ENCODE measurements around the gene FAM110D. TPM values are rescaled to one million over a fixed set of nuclear protein-coding genes. Genes with fewer than 3 reads are reported as not detected.

Gene FAM110D
- total and polyA plus RNA-seq, 2 experiments from 2014 or later, result 0.24 to 0.39 TPM

- Histone ChIP-seq H3K4me3 (peak overlapping the region; percentile 71), H3K27ac (ENCODE audit: low read depth) (no peak overlapping the region), H3K4me2 (peak overlapping the region; percentile 90), H3K4me1 (ENCODE audit: insufficient read depth) (peaks cover 36% of the 10 kb centered on the region), H3K79me2 (replicated peaks; ENCODE audit: insufficient read depth) (no peaks in the 10 kb centered on the region), H3F3A (replicated peaks; ENCODE audit: low read depth) (peaks cover 9% of the 10 kb centered on the region; the same call in 1 of the 2 replicates), H3K27me3 (ENCODE audit: insufficient read depth) (peaks cover 80% of the 10 kb centered on the region), H4K20me1 (replicated peaks; ENCODE audit: insufficient read depth) (no peaks in the 10 kb centered on the region), H3K9me2 (ENCODE audit: insufficient read depth) (no peaks in the 10 kb centered on the region), H2AFZ (peak overlapping the region; percentile 88; the same call in 1 of the 2 replicates), H3K36me3 (ENCODE audit: insufficient read depth) (no peaks in the 10 kb centered on the region)
- Mint-ChIP-seq H3K27ac (no peak overlapping the region), H3K4me3 (peak overlapping the region; percentile 57), H3K27me3 (ENCODE audit: insufficient read depth, low read depth, poor library complexity) (peaks cover 68% of the 10 kb centered on the region), H3K4me1 (peaks cover 36% of the 10 kb centered on the region), H3K36me3 (ENCODE audit: low read depth) (no peaks in the 10 kb centered on the region), H3K9me3 (peaks cover 3% of the 10 kb centered on the region; the same call in 1 of the 3 replicates)
- no peak for DNase-seq (ENCODE audit: low spot score)
- no peak for TF ChIP-seq EZH2 (IDR thresholded peaks at IDR 0.05; ENCODE audit: low read depth, unreplicated experiment)
- TF ChIP-seq POLR2AphosphoS5 (IDR thresholded peaks at IDR 0.05; ENCODE audit: low read depth), result no peak
- no peak for TF ChIP-seq ZNF114 (CRISPR knock-in tag; IDR thresholded peaks at IDR 0.05)
- no peak for TF ChIP-seq JUNB (IDR thresholded peaks at IDR 0.05; ENCODE audit: unreplicated experiment)
- no peak for TF ChIP-seq ETS1 (IDR thresholded peaks at IDR 0.05)
- TF ChIP-seq CTCF (conservative IDR thresholded peaks at IDR 0.05; ENCODE audit: low read depth in 2 of 2), result no peak
- no peak for TF ChIP-seq STAT1 (IDR thresholded peaks at IDR 0.05; ENCODE audit: unreplicated experiment)
- no peak for TF ChIP-seq ZNF331 (CRISPR knock-in tag; IDR thresholded peaks at IDR 0.05; ENCODE audit: low read depth)
- no peak for TF ChIP-seq CREB1 (CRISPR knock-in tag; IDR thresholded peaks at IDR 0.05; ENCODE audit: low read depth)
- TF ChIP-seq ZNF462 (CRISPR knock-in tag; IDR thresholded peaks at IDR 0.05), result no peak
- no peak for TF ChIP-seq EZH2phosphoT487 (IDR thresholded peaks at IDR 0.05; ENCODE audit: unreplicated experiment)
- TF ChIP-seq REST (IDR thresholded peaks at IDR 0.05; ENCODE audit: unreplicated experiment), result no peak
- no peak for TF ChIP-seq NANOG (IDR thresholded peaks at IDR 0.05; ENCODE audit: borderline replicate concordance)
- ATAC-seq, result no peak
Observed at GRCh38 chr1:26163684-26164035, 4.8 kb downstream of the FAM110D start.
